AG10803 (cell line): ENCODE measurements around the gene TSGA10.

Experiments used
- DNase-seq: peaks from one replicate; pipeline ENCODE4 v3.0.0; 2010; ENCODE audit warnings: low read depth
- H3K4me3 ChIP-seq: 2 replicates; pipeline ENCODE4 v1.5.1; 2011; ENCODE audit warnings: mild to moderate bottlenecking, low read length, control low read depth
- CTCF ChIP-seq: conservative IDR thresholded peaks from 2 replicates; pipeline ENCODE4 v1.5.1; 2011; ENCODE audit warnings: mild to moderate bottlenecking, low read length, control low read depth, inconsistent platforms

TSGA10 gene

GRCh38 chr2:99171377-99172140 lies 16.8 kb upstream of the TSGA10 start:
- DNase-seq = no peak
- H3K4me3 ChIP-seq = no peak overlapping the region
- no peak for TF ChIP-seq CTCF

GRCh38 chr2:99169534-99169933 lies 14.8 kb upstream of the TSGA10 start:
- no peak for DNase-seq
- no peak overlapping the region for H3K4me3 ChIP-seq
- TF ChIP-seq CTCF = no peak

GRCh38 chr2:99166218-99166617 lies 11.5 kb upstream of the TSGA10 start:
- DNase-seq = no peak
- H3K4me3 ChIP-seq = no peak overlapping the region
- TF ChIP-seq CTCF = no peak

GRCh38 chr2:99159594-99159993 lies 4.9 kb upstream of the TSGA10 start:
- H3K4me3 ChIP-seq = no peak overlapping the region
- DNase-seq = no peak
- no peak for TF ChIP-seq CTCF

- no peak for DNase-seq
- TF ChIP-seq CTCF = no peak
- no peak overlapping the region for H3K4me3 ChIP-seq
Observed at GRCh38 chr2:99158599-99158998, 3.9 kb upstream of the TSGA10 start.

- TF ChIP-seq CTCF = no peak
- DNase-seq = no peak
- H3K4me3 ChIP-seq = no peak overlapping the region
Observed at GRCh38 chr2:99156891-99157290, 2.1 kb upstream of the TSGA10 start.

- TF ChIP-seq CTCF = no peak
- H3K4me3 ChIP-seq = peak overlapping the region; percentile 91
- peak; percentile 11 for DNase-seq
Observed at GRCh38 chr2:99153921-99154604, 679 bp downstream of the TSGA10 start.
